Cerebellar cortex (tissue), 1 donor: ENCODE data around the gene IL17RB.

Experiments
- DNase-seq: peaks from one replicate; pipeline ENCODE4 v3.0.0-alpha.2; 2015; ENCODE audit warnings: low spot score

IL17RB gene

DNA sequence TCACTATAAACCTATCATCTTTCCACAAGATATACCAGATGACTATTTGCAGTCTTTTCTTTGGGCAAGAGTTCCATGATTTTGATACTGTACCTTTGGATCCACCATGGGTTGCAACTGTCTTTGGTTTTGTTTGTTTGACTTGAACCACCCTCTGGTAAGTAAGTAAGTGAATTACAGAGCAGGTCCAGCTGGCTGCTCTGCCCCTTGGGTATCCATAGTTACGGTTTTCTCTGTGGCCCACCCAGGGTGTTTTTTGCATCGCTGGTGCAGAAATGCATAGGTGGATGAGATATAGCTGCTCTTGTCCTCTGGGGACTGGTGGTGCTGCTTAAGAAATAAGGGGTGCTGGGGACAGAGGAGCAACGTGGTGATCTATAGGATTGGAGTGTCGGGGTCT is 33.9 kb upstream of the IL17RB start:
- DNase-seq: no peak

DNA sequence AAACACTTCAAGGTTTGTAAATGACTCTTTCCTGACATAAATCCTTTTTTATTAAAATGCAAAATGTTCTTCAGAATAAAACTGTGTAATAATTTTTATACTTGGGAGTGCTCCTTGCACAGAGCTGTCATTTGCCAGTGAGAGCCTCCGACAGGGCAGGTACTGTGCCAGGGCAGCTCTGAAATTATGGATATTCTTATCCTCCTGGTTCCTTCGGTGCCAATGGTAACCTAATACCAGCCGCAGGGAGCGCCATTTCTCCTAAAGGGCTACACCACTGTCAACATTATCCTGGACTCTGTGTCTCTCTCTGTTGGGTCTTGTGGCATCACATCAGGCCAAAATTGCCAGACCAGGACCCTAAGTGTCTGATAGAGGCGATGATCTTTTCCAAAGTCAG is 33.1 kb upstream of the IL17RB start:
- DNase-seq: no peak

DNA sequence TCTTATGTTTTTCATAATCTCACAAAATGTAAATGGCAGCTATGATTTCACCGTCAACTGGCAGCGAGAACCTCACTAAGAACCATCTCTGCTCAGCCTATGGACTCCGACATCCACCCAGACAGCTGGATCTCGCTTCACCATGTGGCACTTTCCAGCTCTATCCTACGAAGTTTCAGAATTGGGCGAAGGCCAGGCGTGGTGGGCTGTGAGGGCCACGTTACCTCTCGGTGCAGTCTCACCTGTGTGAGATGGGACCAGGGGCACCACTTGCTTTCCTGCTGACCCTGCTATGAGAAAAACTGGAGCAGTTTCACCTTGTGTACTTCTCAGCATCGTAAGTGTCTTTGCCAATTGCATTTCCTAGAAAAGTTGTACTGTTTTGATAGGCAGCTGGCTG is 32.5 kb upstream of the IL17RB start:
- no peak for DNase-seq

DNA sequence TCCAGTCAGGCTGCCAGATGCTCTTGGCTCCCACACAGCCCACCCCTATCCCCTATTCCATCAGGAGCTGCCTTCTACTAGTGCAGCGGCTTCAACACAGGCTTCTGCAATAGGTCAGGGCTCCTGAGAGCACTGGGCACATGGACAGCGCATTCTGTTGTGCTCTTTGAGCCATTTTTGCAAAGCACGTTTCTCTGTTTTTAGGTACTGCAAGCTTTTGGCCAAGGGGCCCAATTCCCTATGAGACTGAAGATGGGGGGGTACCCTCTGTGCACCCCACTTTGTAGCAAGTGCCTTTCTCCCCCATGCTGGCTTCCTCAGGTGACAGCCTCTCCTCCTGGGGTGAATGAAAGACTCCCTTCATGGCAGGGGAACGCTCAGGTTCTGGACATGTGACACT is 31.3 kb upstream of the IL17RB start:
- DNase-seq: no peak

DNA sequence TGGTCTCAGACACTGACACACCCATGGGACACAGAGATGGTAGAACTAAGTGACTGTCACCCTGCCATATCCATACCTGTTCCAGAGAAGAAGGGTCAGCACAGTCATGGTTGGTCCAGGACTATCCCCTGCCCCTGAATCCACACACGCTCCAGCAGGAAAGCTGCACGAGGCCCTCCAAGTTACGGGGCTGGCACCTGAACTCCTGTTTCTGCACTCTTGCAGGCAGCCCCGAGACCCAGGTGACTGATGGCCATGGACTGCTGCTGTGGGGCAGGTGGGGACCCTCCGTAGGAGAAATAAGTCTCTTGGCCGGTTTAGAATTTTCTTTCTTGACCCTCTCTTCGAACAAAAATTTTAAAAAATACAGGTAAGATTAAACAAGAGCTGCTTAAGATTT is 30.7 kb upstream of the IL17RB start:
- no peak for DNase-seq

DNA sequence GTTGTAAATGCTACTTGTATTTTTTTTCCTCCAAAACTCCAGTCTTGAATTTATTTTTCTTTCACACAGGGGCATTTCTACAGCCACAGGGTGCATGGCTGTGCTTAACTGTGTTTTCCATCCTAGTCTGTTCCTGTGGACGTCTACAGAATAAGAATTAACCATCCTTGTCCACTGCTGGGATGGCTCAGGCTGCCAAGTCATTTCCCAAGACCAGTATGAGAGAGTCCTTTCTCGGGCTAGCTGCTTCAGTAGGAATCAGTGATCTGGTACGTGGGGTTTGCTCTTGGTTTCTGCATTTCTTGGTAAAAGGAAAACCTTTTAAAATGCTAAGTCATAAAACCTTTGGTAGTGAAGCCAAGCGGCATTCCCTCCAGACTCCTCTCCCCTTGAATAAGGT is 29.9 kb upstream of the IL17RB start:
- peak; percentile 22 for DNase-seq

DNA sequence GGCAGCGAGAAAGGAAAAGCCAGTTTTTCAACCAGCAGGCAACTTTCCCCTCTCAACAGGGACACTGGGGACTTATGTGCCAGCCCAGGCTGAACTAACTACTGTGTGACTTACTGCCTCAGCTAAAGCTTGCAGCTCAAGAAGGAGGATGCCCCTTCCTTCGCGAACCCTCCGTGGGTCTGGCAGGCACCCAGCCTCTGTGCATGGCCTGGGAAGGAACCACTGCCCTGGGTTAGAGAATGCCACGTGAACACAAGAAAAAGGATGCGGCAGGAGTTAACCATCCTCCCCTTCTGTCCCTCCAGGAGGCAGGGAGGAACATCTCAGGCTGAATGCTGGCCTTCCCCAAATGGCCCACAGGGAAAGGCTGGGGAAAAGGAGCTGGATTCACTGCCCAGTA is 29.2 kb upstream of the IL17RB start:
- no peak for DNase-seq

DNA sequence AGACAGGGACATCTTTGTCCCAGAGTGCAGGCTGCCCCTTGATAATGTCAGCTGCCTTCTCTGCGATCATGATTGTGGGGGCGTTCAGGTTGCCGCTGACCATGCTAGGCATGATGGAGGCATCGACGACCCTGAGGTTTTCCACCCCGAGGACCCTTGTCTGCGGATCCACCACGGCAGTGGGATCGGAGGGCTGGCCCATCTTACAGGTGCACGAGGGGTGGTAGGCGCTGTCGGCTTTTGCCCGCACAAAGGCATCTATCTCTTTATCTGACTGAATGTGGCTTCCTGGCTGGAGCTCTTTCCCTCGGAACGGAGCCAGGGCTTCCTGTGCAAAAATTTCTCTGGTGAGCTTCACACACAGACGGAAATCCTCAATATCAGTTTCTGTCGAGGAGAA is 28.6 kb upstream of the IL17RB start:
- no peak for DNase-seq

DNA sequence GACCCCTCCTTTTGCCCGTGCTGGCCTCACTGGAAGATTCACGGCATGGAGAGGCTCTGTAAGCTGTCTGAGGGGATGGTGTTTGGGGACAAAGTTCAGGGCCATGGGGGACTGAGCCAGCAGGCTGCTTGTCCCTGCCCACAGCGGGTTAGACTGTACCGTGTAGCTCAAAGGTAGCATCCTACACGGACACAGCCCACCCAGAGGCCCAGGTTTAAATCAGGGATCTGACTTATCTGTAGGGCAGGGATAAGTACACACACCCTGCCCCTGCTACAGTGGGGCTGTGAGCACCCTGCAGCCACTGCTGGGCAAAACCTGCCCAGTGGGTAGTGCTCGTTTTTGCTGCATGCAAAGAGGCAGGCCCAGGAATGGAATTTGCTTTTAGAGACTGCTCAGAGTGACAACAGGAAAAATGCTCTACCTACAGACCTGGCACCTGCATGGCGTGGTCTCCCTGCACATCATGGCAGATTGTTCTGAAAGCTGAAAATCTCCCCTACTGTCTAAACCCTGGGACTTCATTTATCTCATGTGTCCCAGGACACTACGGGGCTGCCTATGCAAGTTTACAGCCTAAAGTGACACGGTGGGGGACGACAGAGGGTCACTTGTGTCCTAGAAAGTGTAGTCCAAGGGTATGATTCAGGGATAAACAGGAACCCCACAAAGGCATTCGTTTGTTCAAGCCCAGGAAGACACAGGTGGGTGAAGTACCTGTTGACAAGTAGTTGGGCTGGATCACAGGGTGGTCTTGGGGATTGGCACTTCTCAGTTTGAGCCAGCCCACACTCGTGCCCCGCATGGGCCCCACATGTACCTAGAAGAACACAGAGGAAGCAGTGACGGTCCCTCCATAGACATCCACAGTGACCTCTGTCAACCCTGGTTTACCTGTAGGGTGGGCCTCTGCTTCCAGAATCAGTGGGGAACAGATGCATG is 27.9 kb upstream of the IL17RB start:
- no peak for DNase-seq

DNA sequence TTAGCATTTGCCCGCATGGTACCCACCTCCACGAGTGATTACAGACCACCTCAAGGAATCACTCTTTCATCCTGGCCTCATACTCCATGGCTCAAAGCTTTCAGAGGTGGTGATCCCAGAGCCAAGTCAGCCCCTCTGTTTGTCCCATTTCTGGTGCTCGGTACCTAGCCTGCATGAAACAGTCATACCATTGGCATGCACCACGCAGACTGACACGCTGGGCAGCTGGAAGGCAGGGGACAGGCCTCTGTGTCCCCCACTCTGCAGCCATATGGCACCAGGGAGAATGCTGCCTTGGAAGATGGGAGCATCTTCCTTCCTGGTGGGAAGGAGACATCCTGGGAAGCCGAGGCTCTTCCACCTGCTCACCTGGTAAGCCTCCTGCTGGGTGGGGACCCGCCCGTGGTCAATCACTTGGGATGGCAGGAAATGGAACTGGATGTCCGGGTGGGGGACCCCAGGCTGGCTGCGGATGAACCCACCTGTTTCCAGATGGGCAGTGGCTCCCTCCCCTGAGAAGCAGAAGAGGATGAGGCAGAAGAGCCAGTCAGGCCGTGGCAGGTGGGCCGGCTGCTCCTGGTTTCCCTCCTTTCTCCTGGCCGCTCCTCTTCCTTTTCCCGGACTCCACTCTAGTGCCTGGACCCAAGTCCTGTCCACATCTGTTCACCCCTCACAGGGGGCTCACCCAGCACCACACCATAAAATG is 27.1 kb upstream of the IL17RB start:
- DNase-seq: no peak

DNA sequence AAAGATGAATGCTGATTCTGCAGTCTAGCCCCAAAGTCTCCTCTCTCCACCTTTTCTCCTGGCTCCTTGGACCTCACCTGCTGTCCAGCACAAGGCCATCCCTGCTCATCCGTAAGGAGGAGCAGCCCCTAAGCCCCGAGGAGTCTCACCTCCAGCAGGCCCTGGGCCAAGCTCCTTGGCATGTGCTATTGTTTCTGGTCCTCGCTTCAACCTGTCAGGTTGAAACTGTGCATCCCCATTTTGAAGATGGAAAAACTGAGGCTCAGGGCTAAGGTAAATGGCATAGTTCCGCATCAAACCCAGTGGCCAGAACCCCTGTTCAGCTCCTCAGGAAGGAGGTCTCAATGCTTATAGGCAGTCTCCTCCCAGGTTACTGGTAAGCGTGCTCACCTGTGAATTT is 26.3 kb upstream of the IL17RB start:
- no peak for DNase-seq

DNA sequence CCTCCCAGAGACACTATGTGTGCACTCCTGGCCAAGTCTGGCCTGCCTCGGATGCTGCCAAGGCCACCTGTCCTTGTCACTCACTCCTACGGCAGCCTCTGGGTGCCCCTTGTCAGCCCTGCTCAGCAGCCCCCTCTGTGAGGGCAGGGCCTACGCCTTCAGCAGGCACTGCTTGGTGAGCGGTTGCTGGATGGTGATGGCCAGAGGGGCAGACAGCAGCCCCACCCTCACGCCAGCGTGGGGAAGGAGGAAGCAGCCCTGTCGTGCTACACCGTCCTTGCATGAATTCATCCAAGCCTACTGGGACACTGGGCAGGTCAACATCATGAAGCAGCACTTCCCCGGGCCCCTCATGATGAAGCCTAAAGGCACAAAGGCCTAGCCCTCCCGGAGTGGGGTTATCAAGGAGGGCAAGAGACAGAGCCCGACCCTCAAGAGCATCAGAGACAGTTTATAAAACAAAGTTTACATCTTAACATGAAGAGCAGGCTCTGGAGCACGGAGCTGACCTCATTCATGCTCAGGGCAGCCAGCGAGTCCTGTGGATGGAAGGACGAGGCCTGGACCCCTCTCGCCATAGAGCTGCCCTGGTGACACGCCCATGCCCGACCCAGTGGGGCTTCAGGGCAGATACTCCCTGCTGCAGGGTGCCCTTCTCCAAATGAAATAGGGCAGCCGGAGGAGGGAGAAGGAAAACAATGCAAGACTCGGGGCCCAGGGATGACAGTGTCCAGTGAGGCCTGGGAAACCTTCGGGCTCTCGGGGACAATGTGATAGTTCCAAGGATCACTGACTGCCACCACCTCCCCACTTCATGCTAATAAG is 25.4 kb upstream of the IL17RB start:
- DNase-seq: no peak

DNA sequence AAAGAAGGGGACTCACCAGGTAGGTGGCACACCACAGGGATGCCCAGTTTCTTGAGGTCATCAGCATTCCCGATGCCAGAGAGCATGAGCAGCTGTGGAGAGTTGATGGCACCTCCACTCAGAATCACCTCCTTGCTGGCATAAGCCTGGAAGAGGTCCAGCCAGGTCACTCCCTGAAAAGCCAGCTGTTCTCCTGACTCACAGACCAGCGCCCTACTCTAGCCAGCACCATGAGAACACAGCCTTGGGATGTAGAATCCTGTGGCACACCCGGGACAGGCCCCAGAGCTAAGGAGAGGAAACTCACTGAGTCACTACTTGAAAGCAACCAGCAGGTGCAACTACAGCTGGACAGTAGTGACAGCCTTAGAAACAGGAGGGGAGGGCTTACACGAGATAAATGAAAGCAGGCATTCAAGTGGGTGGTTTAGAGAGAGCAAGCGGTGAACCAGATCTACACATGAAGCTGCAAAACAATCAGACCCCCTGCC is 24.7 kb upstream of the IL17RB start:
- no peak for DNase-seq

DNA sequence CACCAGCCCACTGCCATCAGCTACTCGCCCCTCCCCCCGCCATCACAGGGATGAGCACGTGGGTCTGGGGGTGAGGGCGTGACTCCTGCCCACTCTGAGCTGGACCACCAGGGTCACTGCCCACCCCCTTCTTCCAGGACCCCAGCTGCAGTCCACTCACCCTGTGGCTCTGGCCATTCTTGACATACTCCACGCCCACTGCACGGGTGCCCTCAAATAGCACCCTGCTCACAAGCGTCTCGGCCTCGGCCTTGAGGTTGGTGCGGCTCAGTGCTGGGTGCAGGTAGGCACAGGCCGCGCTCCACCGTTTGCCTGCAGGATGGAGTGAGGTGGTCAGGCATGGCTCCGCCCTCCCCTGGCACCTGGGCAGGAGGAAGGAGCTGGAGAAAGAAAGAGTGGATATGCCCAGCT is 24.0 kb upstream of the IL17RB start:
- no peak for DNase-seq

DNA sequence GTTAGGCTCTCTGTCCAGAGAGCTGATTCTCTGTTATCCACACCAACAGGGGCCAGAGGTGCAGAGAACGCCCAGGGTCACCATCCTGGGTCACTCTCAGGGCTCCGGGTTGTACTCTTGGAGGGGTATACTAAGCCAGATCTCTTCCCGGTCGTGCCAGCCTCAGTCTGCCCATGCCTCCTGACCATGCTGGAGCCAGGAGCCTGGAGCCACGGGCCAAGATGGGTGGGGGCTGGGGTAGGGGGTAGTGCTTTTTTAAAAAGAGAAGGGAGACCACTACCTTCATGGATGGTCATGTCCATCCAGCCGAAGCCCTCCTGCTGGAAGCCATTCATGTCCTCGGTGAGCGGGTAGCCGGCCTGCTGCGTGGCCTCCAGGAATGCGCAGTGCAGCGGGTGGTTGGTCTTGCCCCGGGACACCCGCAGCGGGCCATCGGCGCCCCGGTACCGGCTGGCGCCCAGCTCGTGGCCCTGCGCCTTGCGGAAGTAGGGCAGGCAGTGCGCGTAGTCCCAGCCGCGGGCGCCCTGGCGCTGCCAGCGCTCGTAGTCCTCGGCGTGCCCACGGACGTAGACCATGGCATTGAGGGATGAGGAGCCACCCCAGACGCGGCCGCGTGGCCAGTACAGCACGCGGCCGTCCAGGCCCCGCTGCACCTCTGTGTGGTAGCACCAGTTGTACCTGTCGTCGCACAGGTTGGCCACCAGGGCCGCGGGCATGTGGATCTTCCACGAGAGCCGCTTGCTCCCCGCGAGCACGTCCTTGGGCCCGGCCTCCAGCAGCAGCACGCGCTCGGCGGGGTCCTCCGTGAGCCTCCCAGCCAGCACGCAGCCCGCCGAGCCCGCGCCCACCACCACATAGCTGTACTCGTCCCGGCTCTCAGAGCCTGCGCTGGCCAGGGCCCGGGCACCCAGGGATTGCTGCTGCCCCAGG is 23.1 kb upstream of the IL17RB start:
- no peak for DNase-seq

DNA sequence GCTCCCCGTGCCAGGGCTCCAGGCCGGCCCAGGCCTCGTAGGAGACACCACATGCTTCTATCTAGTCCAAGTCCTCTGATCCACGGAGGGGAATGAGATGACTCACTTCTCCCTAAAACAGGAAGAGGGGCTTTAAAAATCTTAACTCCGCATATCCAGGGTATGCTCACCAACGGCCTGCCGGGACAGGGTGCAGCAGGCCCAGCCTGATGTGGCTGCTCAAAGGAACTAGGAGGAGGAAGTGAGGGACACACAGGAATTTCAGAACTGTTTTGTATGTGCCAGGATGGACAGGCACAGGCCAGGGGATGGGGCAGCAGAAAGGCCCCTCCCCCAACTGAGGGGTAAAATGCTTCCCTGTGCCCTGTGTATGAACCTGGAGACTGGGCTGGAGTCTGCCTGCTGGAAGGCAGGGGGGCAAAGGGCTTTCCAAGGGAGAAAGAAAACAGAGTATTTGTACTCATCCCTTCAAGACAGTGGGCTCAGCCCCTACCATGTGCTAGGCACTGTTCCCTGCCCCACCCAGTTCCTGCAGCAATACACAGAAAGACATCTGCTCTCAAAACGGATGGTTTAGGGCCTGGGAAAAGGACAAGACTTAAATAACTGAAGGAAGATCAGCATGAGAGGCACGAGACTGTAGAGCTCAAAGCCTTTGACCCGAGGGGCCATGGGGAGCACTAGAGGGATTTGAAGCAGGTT is 22.3 kb upstream of the IL17RB start:
- no peak for DNase-seq

DNA sequence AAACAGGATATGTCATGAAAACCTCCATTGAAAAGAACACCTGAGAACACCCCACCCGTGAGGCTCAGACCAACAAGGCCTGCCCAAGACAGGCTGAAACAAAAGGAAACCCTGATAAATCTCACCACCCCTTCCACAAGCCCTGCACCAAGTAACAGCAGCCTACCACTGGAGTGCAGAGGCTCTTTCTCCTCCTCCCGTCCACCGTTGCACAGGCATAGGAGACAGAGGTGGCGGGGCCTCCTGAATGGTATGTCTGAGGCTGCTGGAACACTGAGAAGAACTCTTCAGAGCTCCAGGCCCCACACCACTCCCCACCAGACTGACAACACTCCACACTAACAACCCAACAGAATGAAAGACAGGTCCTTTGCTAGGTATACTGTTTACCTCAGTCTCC is 21.6 kb upstream of the IL17RB start:
- no peak for DNase-seq

DNA sequence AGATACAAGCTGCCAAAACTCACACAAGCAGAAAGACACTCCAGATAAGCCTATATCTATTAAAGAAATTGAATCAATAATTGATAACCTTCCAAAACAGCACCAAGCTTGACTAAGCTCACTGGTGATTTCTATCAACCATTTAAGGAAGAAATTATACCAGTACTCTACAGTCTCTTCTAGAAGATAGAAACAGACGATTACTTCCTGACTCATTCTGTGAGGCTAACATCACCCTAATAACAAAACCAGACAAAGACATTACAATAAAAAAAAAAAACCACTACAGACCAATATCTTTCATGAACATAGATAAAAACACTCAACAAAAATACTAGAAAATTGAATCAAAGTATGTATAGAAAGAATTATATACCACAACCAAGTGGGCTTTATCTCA is 20.3 kb upstream of the IL17RB start:
- no peak for DNase-seq

DNA sequence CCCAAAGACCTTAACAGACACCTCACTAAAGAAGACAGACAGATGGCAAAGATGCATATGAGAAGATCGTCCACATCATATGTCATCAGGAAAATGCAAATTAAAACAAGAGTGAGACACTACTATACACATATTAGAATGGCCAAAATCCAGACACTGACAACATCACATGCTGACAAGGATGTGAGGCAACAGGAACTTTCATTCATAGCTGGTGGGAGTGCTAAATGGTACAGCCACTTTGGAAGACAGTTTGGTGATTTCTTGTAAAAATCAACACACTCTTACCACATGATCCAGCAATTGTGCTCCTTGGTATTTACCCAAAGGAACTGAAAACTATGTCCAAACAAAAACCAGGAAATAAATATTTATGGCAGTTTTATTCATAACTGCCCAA is 17.8 kb upstream of the IL17RB start:
- DNase-seq: no peak

DNA sequence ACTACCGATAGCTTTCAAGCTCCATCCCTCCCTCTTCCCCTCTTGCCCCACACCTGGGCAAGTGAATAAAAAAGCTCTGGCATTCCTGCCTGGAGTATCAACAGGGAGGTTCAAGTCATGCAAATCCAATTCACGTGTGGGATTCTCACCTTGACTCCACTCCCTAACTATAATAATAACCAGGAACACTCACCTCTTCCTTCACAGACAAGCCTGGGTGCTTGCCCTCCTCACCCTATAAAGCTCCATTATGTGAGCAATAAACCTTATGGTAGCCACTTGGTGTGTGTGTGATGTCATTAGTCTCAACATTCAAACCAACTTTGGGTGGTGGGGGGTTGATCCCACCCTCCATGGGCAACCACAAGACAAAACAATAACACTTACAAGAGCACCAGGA is 16.8 kb upstream of the IL17RB start:
- no peak for DNase-seq

DNA sequence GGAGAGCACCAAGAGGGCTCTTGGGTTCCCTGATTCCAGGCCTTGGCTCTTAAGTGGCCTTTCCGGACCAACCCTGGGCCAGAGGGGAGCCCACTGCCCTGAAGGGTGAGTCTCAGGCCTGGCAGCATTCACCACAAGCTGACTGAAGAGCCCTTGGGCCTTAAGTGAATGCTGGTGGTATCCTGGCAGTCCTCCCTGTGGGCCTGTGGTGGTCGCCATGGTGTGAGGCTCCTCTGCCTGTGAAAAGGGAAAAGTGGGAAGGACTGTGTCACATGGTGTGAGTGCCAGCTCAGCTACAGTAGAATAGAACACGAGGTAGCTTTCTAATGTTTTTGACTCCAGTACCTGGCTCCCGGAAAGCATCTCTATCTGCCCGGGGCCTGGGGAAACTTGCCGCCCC is 15.4 kb upstream of the IL17RB start:
- DNase-seq: no peak
